BJ (cell line): ENCODE measurements around the gene SLC24A1. TPM values are rescaled to one million over a fixed set of nuclear protein-coding genes. Genes with fewer than 3 reads are reported as not detected.

ENCODE experiments used
- CTCF ChIA-PET: fragments of 350-600 bp; formaldehyde crosslinking; extraction: SDS; loops from one replicate; lab custom pipeline; 2021; ENCODE audit warnings: antibody characterized with exemption, inconsistent platforms; lab: Yijun Ruan, JAX
- POLR2A ChIA-PET: fragments of 300-600 bp; sonication (Branson Sonifier 250); formaldehyde crosslinking; extraction: SDS; loops from one replicate; lab custom pipeline; 2021; ENCODE audit warnings: antibody characterized with exemption; lab: Charles Lee
- DNase-seq: peaks from one replicate; pipeline ENCODE4 v3.0.0-alpha.2; 2011; ENCODE audit warnings: low read depth
- H3K27me3 ChIP-seq: 2 replicates; pipeline ENCODE4 v1.6.0; 2011; ENCODE audit warnings: low read length; ENCODE audit not compliant: control insufficient read depth, insufficient read depth
- H3K36me3 ChIP-seq: 2 replicates; pipeline ENCODE4 v1.5.1; 2011; ENCODE audit warnings: low read length; ENCODE audit not compliant: control insufficient read depth, insufficient read depth
- H3K4me3 ChIP-seq: 2 replicates; pipeline ENCODE4 v1.5.1; 2011; ENCODE audit warnings: low read depth, mild to moderate bottlenecking, control low read depth, low read length
- CTCF ChIP-seq: IDR thresholded peaks from 2 replicates; pipeline ENCODE4 v1.5.1; 2011; ENCODE audit warnings: low read depth, mild to moderate bottlenecking, control low read depth, inconsistent platforms, low read length, moderate library complexity; ENCODE audit not compliant: insufficient read depth
- polyA plus RNA-seq: library from polyadenylated mRNA; depleted of rRNA; stranded (reverse); fragments of >200 nt; gene quantifications from 2 replicates; pipeline ENCODE4 v1.2.3, GENCODE V29; 2011

The SLC24A1 gene
- polyA plus RNA-seq, 1 experiment, result 7.0 TPM

- DNase-seq, result no peak
- H3K27me3 ChIP-seq, result no peaks in the 10 kb centered on the region
- no peak overlapping the region for H3K4me3 ChIP-seq
- no peaks in the 10 kb centered on the region for H3K36me3 ChIP-seq
- TF ChIP-seq CTCF, result no peak
- ChIA-PET POLR2A (no interaction called here), CTCF (interaction anchor here (0.6 to 1.4 kb wide), 3 partner anchors 18 to 224 kb away, joined by 3 read pairs; no protein-coding TSS in a partner anchor)
These were observed 11.1 kb downstream of the SLC24A1 start for GRCh38 chr15:65632780-65633375.

- no peak overlapping the region for H3K4me3 ChIP-seq
- POLR2A ChIA-PET, result no interaction called here
These were observed 12.0 kb downstream of the SLC24A1 start for GRCh38 chr15:65633752-65634151.

GRCh38 chr15:65634356-65634755 lies 12.6 kb downstream of the SLC24A1 start:
- no peak overlapping the region for H3K4me3 ChIP-seq
- H3K27me3 ChIP-seq, result no peaks in the 10 kb centered on the region
- no peak for DNase-seq
- H3K36me3 ChIP-seq, result no peaks in the 10 kb centered on the region
- ChIA-PET CTCF (no interaction called here), POLR2A (no interaction called here)
- TF ChIP-seq CTCF, result no peak

More at GRCh38 chr15:65633752-65634151, 12.0 kb downstream of the SLC24A1 start:
- Histone ChIP-seq H3K27me3 (no peaks in the 10 kb centered on the region), H3K36me3 (no peaks in the 10 kb centered on the region)
- CTCF ChIA-PET, result no interaction called here
- TF ChIP-seq CTCF, result no peak
- no peak for DNase-seq

- TF ChIP-seq CTCF, result no peak
- Histone ChIP-seq H3K27me3 (no peaks in the 10 kb centered on the region), H3K36me3 (no peaks in the 10 kb centered on the region), H3K4me3 (no peak overlapping the region)
- CTCF ChIA-PET, result interaction anchor here (0.5 to 4.5 kb wide), 29 partner anchors 10 to 384 kb away, joined by 3 to 45 read pairs (median 4); partner anchors contain the start of genes INTS14, RAB11A and SLC24A1
- no peak for DNase-seq
- POLR2A ChIA-PET, result interaction anchor here (0.6 kb wide), 1 partner anchor 185 kb away, joined by 3 read pairs; no protein-coding TSS in a partner anchor
These were observed 16.4 kb downstream of the SLC24A1 start for GRCh38 chr15:65638109-65638508.

GRCh38 chr15:65638681-65639089 lies 16.9 kb downstream of the SLC24A1 start:
- peak; percentile 79 for TF ChIP-seq CTCF
- H3K4me3 ChIP-seq, result no peak overlapping the region
- ChIA-PET POLR2A (no interaction called here), CTCF (interaction anchor here (0.6 to 4.5 kb wide), 29 partner anchors 9 to 383 kb away, joined by 3 to 45 read pairs (median 5); partner anchors contain the start of genes INTS14, RAB11A and SLC24A1)
- H3K27me3 ChIP-seq, result no peaks in the 10 kb centered on the region
- DNase-seq, result peak; percentile 31
- no peaks in the 10 kb centered on the region for H3K36me3 ChIP-seq
